H1 (cell line): ENCODE measurements around the gene FHIT. TPM values are rescaled to one million over a fixed set of nuclear protein-coding genes. Genes with fewer than 3 reads are reported as not detected.

Experiments
- CTCF ChIA-PET: fragments of 300-600 bp; sonication (Branson Sonifier 250); formaldehyde crosslinking; loops from one replicate; lab custom pipeline; 2021; ENCODE audit not compliant: partially characterized antibody; lab: Charles Lee
- POLR2A ChIA-PET: fragments of 300-600 bp; sonication (Branson Sonifier 250); formaldehyde crosslinking; loops from one replicate; lab custom pipeline; 2021; ENCODE audit warnings: inconsistent platforms; ENCODE audit not compliant: partially characterized antibody; lab: Charles Lee
- DNase-seq, 2 experiments: peaks; one replicate each; pipeline versions ENCODE4 v3.0.0 to v3.0.0-alpha.2; 2010 to 2022; ENCODE audit warnings: low spot score in 2 of 2, low read depth in 1 of 2, mixed read lengths in 1 of 2
- FAIRE-seq: peaks from 2 replicates; lab custom pipeline; 2011; peaks lifted over from hg19 to GRCh38; lab: Jason Lieb, UNC
- H2AFZ ChIP-seq: 2 replicates; pipeline ENCODE4 v1.8.1; 2012; ENCODE audit warnings: low read length, inconsistent platforms
- H2AK5ac ChIP-seq: 2 replicates; pipeline ENCODE4 v1.6.1; 2013; ENCODE audit warnings: low read depth, low read length
- H2BK120ac ChIP-seq: replicated peaks from 2 replicates; pipeline ENCODE3; 2013; ENCODE audit warnings: low read depth, low read length, inconsistent platforms
- H2BK12ac ChIP-seq: 2 replicates; pipeline ENCODE4 v1.6.1; 2013; ENCODE audit warnings: low read depth, low read length
- H2BK15ac ChIP-seq: 2 replicates; pipeline ENCODE4 v1.6.1; 2013; ENCODE audit warnings: low read length
- H2BK20ac ChIP-seq: 2 replicates; pipeline ENCODE4 v1.6.1; 2013; ENCODE audit warnings: low read length
- H2BK5ac ChIP-seq: 2 replicates; pipeline ENCODE4 v1.6.1; 2013; ENCODE audit warnings: low read depth, low read length
- H3K14ac ChIP-seq: 2 replicates; pipeline ENCODE4 v1.6.1; 2013; ENCODE audit warnings: inconsistent platforms; ENCODE audit not compliant: insufficient read length
- H3K18ac ChIP-seq: 2 replicates; pipeline ENCODE4 v1.6.1; 2013; ENCODE audit warnings: low read length; ENCODE audit errors: extremely low read depth
- H3K23ac ChIP-seq: 2 replicates; pipeline ENCODE4 v1.6.1; 2013; ENCODE audit warnings: inconsistent platforms; ENCODE audit not compliant: insufficient read length
- H3K23me2 ChIP-seq: 2 replicates; pipeline ENCODE4 v1.6.1; 2013; ENCODE audit warnings: low read depth, low read length
- H3K27ac ChIP-seq: 2 replicates; pipeline ENCODE4 v1.6.1; 2011; ENCODE audit warnings: low read depth, low read length, inconsistent platforms
- H3K27me3 ChIP-seq, 4 experiments: replicated peaks in 1 of 4; 1 replicate in 1 of 4; 2 replicates in 3 of 4; pipeline versions ENCODE4 v1.6.1 to v1.8.1; 2011 to 2013; ENCODE audit warnings: low read length in 3 of 4, mild to moderate bottlenecking in 3 of 4, inconsistent platforms in 2 of 4, mixed read lengths in 2 of 4, moderate library complexity in 1 of 4; ENCODE audit not compliant: control insufficient read depth in 3 of 4, insufficient read depth in 3 of 4; ENCODE audit errors: extremely low read depth in 1 of 4
- H3K36me3 ChIP-seq, 4 experiments: 2 replicates each; pipeline versions ENCODE4 v1.6.1 to v1.8.1; 2011 to 2013; ENCODE audit warnings: mild to moderate bottlenecking in 4 of 4, low read length in 3 of 4, moderate library complexity in 2 of 4, control low read depth in 1 of 4, inconsistent platforms in 1 of 4; ENCODE audit not compliant: insufficient read depth in 4 of 4, control insufficient read depth in 2 of 4
- H3K4ac ChIP-seq: replicated peaks from 2 replicates; pipeline ENCODE3; 2013; ENCODE audit warnings: low read length, low read depth, mixed read lengths, inconsistent platforms; ENCODE audit not compliant: insufficient read length
- H3K4me1 ChIP-seq, 4 experiments: replicated peaks in 1 of 4; 1 replicate in 1 of 4; 2 replicates in 3 of 4; pipeline versions ENCODE4 v1.6.1 to v1.8.1; 2011 to 2013; ENCODE audit warnings: low read length in 3 of 4, inconsistent platforms in 2 of 4, mixed read lengths in 1 of 4; ENCODE audit not compliant: insufficient read depth in 4 of 4, control insufficient read depth in 3 of 4
- H3K4me2 ChIP-seq, 2 experiments: 2 replicates each; pipeline versions ENCODE4 v1.6.1 to v1.8.1; 2011 to 2013; ENCODE audit warnings: low read depth in 2 of 2, low read length in 2 of 2, control low read depth in 1 of 2, inconsistent platforms in 1 of 2, mild to moderate bottlenecking in 1 of 2; ENCODE audit not compliant: insufficient read depth in 1 of 2
- H3K4me3 ChIP-seq, 4 experiments: fragments of 200-600, 300-600 bp in 1 of 4; sonication (generic), shearing (Covaris generic), sonication (Bioruptor Twin) in 1 of 4; 2 replicates each; pipeline versions ENCODE4 v1.5.1 to v1.8.1; 2011 to 2016; ENCODE audit warnings: low read length in 4 of 4, low read depth in 3 of 4, control low read depth in 2 of 4, inconsistent platforms in 2 of 4, mild to moderate bottlenecking in 2 of 4, mixed read lengths in 1 of 4, moderate library complexity in 1 of 4; ENCODE audit not compliant: insufficient read depth in 2 of 4; ENCODE audit errors: extremely low read depth in 1 of 4
- H3K56ac ChIP-seq: replicated peaks from 2 replicates; pipeline ENCODE3; 2013; ENCODE audit warnings: low read depth, mild to moderate bottlenecking, mixed read lengths, low read length, inconsistent platforms; ENCODE audit not compliant: insufficient read length
- H3K79me1 ChIP-seq: 2 replicates; pipeline ENCODE4 v1.6.1; 2013; ENCODE audit warnings: low read depth, low read length, control low read depth
- H3K79me2 ChIP-seq, 2 experiments: 2 replicates each; pipeline versions ENCODE4 v1.6.1 to v1.8.1; 2012 to 2013; ENCODE audit warnings: low read length in 2 of 2, mild to moderate bottlenecking in 2 of 2, inconsistent platforms in 1 of 2; ENCODE audit not compliant: insufficient read depth in 2 of 2, control insufficient read depth in 1 of 2
- H3K9ac ChIP-seq, 4 experiments: replicated peaks in 1 of 4; 1 replicate in 1 of 4; 2 replicates in 3 of 4; pipeline versions ENCODE4 v1.6.1 to v1.8.1; 2011 to 2013; ENCODE audit warnings: low read depth in 3 of 4, low read length in 3 of 4, control low read depth in 2 of 4, mild to moderate bottlenecking in 2 of 4, moderate library complexity in 2 of 4, inconsistent platforms in 1 of 4; ENCODE audit errors: extremely low read depth in 1 of 4
- H3K9me3 ChIP-seq, 2 experiments: 2 replicates each; pipeline versions ENCODE4 v1.6.1 to v1.8.1; 2012 to 2013; ENCODE audit warnings: mild to moderate bottlenecking in 2 of 2, moderate library complexity in 2 of 2, control low read depth in 1 of 2, inconsistent platforms in 1 of 2, low read depth in 1 of 2, low read length in 1 of 2, mixed read lengths in 1 of 2; ENCODE audit not compliant: insufficient read depth in 2 of 2
- H4K20me1 ChIP-seq, 2 experiments: replicated peaks in 1 of 2; 2 replicates each; pipeline versions ENCODE3 to v1.8.1; 2011 to 2013; ENCODE audit warnings: inconsistent platforms in 2 of 2, low read length in 2 of 2, mild to moderate bottlenecking in 1 of 2; ENCODE audit not compliant: insufficient read depth in 2 of 2, control insufficient read depth in 1 of 2
- H4K5ac ChIP-seq: 2 replicates; pipeline ENCODE4 v1.6.1; 2013; ENCODE audit warnings: low read length, low read depth, mixed read lengths, inconsistent platforms; ENCODE audit not compliant: insufficient read length
- H4K8ac ChIP-seq: 2 replicates; pipeline ENCODE4 v1.8.0; 2013; ENCODE audit warnings: mild to moderate bottlenecking, moderate library complexity, low read length, inconsistent platforms; ENCODE audit not compliant: insufficient read depth; ENCODE audit errors: extremely low read depth
- H4K91ac ChIP-seq: replicated peaks from 2 replicates; pipeline ENCODE3; 2013; ENCODE audit warnings: low read length, mixed read lengths, inconsistent platforms; ENCODE audit not compliant: insufficient read length
- BRCA1 ChIP-seq: IDR thresholded peaks from 2 replicates; pipeline ENCODE4 v1.6.1; 2012; ENCODE audit warnings: low read depth, low read length, improper control_type of control experiment
- CHD2 ChIP-seq: IDR thresholded peaks from 2 replicates; pipeline ENCODE4 v1.6.1; 2012; ENCODE audit warnings: low read length, improper control_type of control experiment
- CTBP2 ChIP-seq: IDR thresholded peaks from 2 replicates; pipeline ENCODE4 v1.7.0; 2011; ENCODE audit warnings: borderline replicate concordance, mild to moderate bottlenecking, moderate library complexity, mixed read lengths, low read length; ENCODE audit not compliant: insufficient read depth, insufficient read length
- FOSL1 ChIP-seq: IDR thresholded peaks from 2 replicates; pipeline ENCODE4 v1.6.1; 2011; ENCODE audit warnings: mild to moderate bottlenecking, low read depth, low read length, moderate library complexity; ENCODE audit not compliant: insufficient read depth
- HDAC6 ChIP-seq: IDR thresholded peaks from one replicate; pipeline ENCODE4 v1.7.1; 2012; ENCODE audit warnings: low read depth, mild to moderate bottlenecking, inconsistent platforms, low read length, moderate library complexity
- KDM1A ChIP-seq: fragments of 200-600, 300-600 bp; sonication (generic); IDR thresholded peaks from 2 replicates; pipeline ENCODE4 v1.7.1; 2016; ENCODE audit warnings: mild to moderate bottlenecking, low read length, borderline replicate concordance
- KDM5A ChIP-seq: fragments of 200-600 bp; IDR thresholded peaks from 2 replicates; pipeline ENCODE4 v1.7.1; 2012; ENCODE audit warnings: mild to moderate bottlenecking, low read length, inconsistent platforms, mixed read lengths
- NRF1 ChIP-seq: IDR thresholded peaks from 2 replicates; pipeline ENCODE4 v1.6.1; 2011; ENCODE audit warnings: mild to moderate bottlenecking, low read depth, low read length, improper control_type of control experiment
- RNF2 ChIP-seq: fragments of 200-900, 300-1000 bp; sonication (generic); IDR thresholded peaks from 2 replicates; pipeline ENCODE4 v1.7.1; 2016; ENCODE audit warnings: borderline replicate concordance, low read depth, mild to moderate bottlenecking, antibody characterized with exemption, low read length; ENCODE audit not compliant: poor library complexity, severe bottlenecking; ENCODE audit errors: missing control alignments
- SIN3A ChIP-seq, 2 experiments: IDR thresholded peaks in 1 of 2; conservative IDR thresholded peaks in 1 of 2; 2 replicates each; pipeline ENCODE4 v1.6.1; 2011 to 2012; ENCODE audit warnings: low read length in 2 of 2, improper control_type of control experiment in 1 of 2, low read depth in 1 of 2, mild to moderate bottlenecking in 1 of 2
- SP1 ChIP-seq: IDR thresholded peaks from 2 replicates; pipeline ENCODE4 v1.6.1; 2011; ENCODE audit warnings: low read depth, low read length
- SUZ12 ChIP-seq: fragments of 200-600 bp; sonication (generic); IDR thresholded peaks from 2 replicates; pipeline ENCODE4 v1.6.1; 2012; ENCODE audit warnings: mild to moderate bottlenecking, inconsistent platforms, low read length, moderate library complexity, mixed read lengths
- WGBS, 2 experiments: shearing (Covaris generic) in 1 of 2; methylation state at CpG; one replicate each; pipeline versions ENCODE4 v1.1.6 to v1.1.7; 2013 to 2015; ENCODE audit warnings: low lambda C conversion rate in 2 of 2, mixed read lengths in 2 of 2, inconsistent platforms in 1 of 2, low coverage in 1 of 2, missing lambda C conversion rate in 1 of 2; ENCODE audit not compliant: insufficient replicate concordance in 2 of 2, insufficient coverage in 1 of 2, insufficient read length in 1 of 2; ENCODE audit errors: extremely low coverage in 1 of 2, missing lambda C conversion rate in 1 of 2; 5-methylcytosine and 5-hydroxymethylcytosine counted together
- polyA plus RNA-seq, 7 experiments: library from polyadenylated mRNA; depleted of rRNA in 3 of 7; stranded (reverse) in 5 of 7; unstranded in 2 of 7; fragments of >200 nt in 5 of 7; fragments of 200-250 nt in 2 of 7; gene quantifications; 1 replicate in 5 of 7; 2 replicates in 1 of 7; 4 replicates in 1 of 7; pipeline versions ENCODE4 v1.2.1 to v1.2.3, GENCODE V29; 2011 to 2013; ENCODE audit warnings: missing spikeins in 2 of 7, mixed read lengths in 2 of 7
- total RNA-seq: library from RNA; stranded (reverse); fragmentation: NEBNext Ultra II Directional; extraction: Animal tissue kit (Norgen Biotek cat#: 25700); gene quantifications from 2 replicates; pipeline ENCODE4 v1.2.1, GENCODE V29; 2021
- TF ChIP-seq, protein P1 (sequence below): IDR thresholded peaks from 2 replicates; pipeline ENCODE4 v1.6.1; 2012; ENCODE audit warnings: inconsistent platforms

FHIT gene
- total and polyA plus RNA-seq, 2 of the 8 experiments (the other 6 are each of a cell fraction or from before 2014, with no cell fraction given) = 1.2 to 3.2 TPM

DNA sequence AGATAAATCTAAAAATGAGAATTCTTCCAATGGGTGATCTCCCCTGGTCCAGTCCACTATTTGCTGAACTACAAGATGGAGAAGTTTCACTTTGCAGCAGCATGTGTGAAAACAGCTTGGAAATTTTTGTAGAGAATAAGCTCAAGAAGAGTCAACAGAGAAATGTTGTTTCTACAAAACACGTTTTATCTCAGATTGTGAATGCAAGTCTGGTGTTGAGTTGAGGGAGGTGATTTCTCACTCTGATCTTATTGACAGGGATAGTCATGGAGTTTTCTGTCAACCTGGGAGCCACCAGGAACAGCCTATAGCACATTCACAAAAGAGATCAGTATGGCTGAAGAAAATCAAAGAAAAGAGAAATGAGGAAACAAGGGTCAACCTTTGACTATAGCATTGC, 1220.3 kb downstream of the FHIT start:
- H3K79me2 ChIP-seq = no peaks in the 10 kb centered on the region
- no peak overlapping the region for H3K4me3 ChIP-seq
- no peak for TF ChIP-seq SUZ12
- no peak for TF ChIP-seq HDAC6
- no peak for TF ChIP-seq CHD2
- no peak for TF ChIP-seq RNF2
- no peak for TF ChIP-seq KDM1A
- TF ChIP-seq KDM5A = no peak
- no peak for TF ChIP-seq SIN3A (conservative IDR thresholded peaks at IDR 0.05 in 1 of 2, IDR thresholded peaks at IDR 0.05 in 1 of 2; ENCODE audit: low read depth in 1 of 2, low read length in 2 of 2)
- TF ChIP-seq BRCA1 = no peak
- no peak for TF ChIP-seq SP1
- no peak for TF ChIP-seq FOSL1
- no peak for TF ChIP-seq NRF1
- TF ChIP-seq, protein P1, sequence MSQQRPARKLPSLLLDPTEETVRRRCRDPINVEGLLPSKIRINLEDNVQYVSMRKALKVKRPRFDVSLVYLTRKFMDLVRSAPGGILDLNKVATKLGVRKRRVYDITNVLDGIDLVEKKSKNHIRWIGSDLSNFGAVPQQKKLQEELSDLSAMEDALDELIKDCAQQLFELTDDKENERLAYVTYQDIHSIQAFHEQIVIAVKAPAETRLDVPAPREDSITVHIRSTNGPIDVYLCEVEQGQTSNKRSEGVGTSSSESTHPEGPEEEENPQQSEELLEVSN = no peak
- TF ChIP-seq CTBP2 = no peak
- TF ChIP-seq, all 59 proteins: peak for 0
- Histone ChIP-seq H2BK5ac (no peak overlapping the region), H4K8ac (no peak overlapping the region), H3K27me3 (no peaks in the 10 kb centered on the region), H4K91ac (no peak overlapping the region), H3K4ac (no peak overlapping the region), H3K4me1 (no peaks in the 10 kb centered on the region), H3K4me2 (no peak overlapping the region), H3K9me3 (no peaks in the 10 kb centered on the region), H4K5ac (no peak overlapping the region), H3K18ac (no peak overlapping the region), H2BK15ac (no peak overlapping the region), H3K14ac (no peak overlapping the region), H3K36me3 (no peaks in the 10 kb centered on the region), H2AFZ (no peak overlapping the region), H3K23ac (no peak overlapping the region), H2BK12ac (no peak overlapping the region), H2AK5ac (no peak overlapping the region), H3K23me2 (no peaks in the 10 kb centered on the region), H3K9ac (no peak overlapping the region), H3K27ac (no peak overlapping the region), H3K79me1 (no peaks in the 10 kb centered on the region), H4K20me1 (no peaks in the 10 kb centered on the region), H3K56ac (no peak overlapping the region), H2BK120ac (no peak overlapping the region), H2BK20ac (no peak overlapping the region)
- DNase-seq (no peak), FAIRE-seq (no peak)
- POLR2A ChIA-PET = no interaction called here
- CTCF ChIA-PET = no interaction called here
- 86% methylated on average over 1 of the region's 1 CpG; no CpG with 5 or more reads in 1 of the 2 experiments for WGBS, 2 experiments
